Inflammatory macrophage treated with lipopolysaccharide for 1 hour (primary cell): Measurements from ENCODE around the gene COA5.
A peak's percentile ranks its signal among the peaks of the same experiment; 100 is the strongest.

Experiments used
- DNase-seq, 2 donors: peaks; one replicate each; pipeline ENCODE4 v3.0.0-alpha.2; 2020 to 2022

Gene COA5, protein sequence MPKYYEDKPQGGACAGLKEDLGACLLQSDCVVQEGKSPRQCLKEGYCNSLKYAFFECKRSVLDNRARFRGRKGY

DNA sequence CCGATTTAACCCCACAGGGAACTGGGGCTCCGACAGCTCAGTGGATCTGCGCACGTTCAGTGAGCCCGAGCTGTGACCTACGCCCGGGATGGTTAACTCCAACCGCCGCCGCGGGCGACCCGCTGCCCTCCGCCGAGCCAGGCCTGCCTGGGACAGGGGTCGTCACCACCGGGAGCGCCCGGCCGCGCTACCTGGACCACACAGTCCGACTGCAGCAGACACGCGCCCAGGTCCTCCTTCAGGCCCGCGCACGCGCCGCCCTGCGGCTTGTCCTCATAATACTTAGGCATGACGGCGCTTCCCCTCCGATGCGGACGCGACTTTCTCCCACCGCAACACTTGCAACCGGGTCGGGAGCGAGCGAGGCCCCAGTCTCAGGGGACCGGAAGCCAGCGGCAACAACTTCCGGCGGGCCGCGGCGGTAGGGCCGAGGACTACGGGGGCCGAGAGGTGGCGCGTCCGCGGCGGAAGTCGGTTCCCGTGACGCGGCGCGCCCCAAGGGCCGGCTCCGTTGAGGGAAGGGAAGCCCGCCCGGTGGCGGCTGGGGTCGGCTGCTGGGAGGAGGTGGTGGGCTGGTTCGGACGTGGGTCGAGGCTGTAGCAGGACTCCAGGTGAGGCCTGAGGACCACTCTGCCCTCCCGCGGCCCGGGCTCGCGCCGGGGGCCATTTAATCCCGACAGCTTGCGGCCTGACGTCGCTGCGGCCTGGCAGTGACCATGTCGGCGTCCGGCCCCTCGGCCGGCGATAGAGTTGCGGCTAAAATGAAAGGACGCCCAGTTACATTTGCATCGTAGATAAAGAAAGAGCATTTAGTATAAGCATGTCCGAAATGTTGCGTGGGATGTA, at the start of gene COA5, which contains the start of gene UNC50:
TSS of gene COA5 (minus strand) at position 397 of the 846 bp plus-strand sequence. CDS start at position 290, 107 bp downstream.
TSS of gene UNC50 (plus strand) at position 474 of the 846 bp plus-strand sequence. CDS start 1,171 bp downstream, outside the sequence.
- DNase-seq: peak; percentile 89 to 96

DNA sequence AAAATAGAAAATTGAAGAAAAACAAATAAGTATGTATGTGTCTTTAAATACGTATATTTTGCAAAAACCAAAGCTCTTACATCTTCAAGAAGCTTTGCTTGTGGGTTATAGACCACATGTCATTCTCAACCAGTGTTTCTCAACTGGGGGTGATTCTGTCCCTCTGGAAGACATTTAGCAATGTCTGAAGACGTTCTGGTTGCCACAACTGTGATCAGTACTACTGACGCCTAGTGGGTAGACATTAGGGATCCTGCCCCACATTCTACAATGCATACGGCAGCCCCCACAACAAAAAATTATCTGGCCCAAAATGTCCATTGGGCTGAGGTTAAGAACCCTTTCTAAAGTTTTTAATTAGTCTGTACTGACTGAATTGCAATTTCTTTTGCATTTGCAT, 48.5 kb upstream of the COA5 start:
- peak; percentile 56 to 81 for DNase-seq

DNA sequence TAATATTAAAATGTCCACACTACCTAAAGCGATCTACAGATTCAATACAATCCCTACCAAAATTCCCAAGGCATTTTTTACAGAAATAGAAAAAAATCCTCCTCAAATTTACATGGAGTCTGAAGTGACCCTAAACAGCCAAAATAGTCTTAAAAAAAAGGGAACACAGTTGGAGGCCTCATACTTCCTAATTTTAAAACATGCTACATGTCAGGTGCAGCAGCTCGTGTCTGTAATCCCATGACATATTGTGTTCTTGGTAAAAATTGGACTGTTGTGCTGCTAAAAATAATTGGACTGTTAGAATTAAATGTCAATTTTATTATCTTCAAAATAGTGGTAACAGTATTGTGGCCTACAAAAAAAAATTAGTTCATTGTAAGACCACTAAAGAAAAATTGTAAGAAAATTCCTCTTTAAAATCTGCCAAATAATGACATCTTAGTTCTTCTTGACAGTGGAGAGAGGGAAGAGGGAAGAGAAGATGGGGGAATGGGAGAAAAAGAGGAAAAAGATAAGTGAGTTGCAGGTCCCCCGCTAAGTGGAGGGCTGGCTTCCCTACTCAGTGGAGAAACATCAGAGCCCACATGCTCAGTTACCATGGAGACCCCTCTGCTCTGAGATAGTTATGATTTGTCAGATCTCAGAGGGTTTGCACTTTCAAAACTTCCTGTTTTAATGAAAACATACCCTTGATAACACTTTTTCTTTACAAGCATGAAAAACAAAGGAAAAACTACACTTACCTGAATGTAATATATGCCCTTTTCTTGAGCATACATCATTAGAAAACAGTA, 46.6 kb upstream of the COA5 start:
- peak; percentile 29 to 50 for DNase-seq

DNA sequence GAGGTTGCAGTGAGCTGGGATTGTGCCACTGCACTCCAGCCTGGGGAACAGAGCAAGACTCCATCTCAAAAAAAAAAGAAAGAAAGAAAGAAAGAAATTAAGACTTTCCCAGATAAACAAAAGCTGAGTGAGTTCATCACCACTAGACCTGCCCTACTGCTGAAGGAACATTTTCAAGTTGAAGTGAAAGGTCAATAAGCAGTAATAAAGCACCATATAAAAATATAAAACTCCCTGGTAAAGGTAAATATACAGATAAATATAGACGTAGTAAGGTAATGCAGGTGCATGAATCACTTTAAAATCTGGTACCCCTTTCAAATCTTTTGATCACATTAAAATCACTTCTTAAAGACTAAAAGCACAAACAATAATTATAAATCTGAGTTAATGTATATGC, 42.7 kb upstream of the COA5 start:
- DNase-seq: no peak

DNA sequence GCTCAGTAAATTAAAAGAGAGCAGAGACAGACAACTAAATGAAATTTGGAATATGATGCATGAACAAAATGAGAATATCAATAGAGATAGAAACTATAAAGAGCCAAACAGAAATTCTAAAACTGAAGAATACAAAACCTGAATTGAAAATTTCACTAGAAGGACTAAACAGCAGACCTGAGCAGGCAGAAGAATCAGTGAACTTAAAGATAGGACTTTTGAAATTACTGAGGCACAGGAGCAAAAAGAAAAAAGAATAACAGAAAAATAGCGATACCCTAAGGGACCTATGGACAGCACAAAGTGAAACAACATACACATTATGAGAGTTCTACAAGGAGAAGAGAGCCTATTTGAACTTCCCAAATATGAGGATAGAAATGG, 41.7 kb upstream of the COA5 start:
- no peak for DNase-seq

DNA sequence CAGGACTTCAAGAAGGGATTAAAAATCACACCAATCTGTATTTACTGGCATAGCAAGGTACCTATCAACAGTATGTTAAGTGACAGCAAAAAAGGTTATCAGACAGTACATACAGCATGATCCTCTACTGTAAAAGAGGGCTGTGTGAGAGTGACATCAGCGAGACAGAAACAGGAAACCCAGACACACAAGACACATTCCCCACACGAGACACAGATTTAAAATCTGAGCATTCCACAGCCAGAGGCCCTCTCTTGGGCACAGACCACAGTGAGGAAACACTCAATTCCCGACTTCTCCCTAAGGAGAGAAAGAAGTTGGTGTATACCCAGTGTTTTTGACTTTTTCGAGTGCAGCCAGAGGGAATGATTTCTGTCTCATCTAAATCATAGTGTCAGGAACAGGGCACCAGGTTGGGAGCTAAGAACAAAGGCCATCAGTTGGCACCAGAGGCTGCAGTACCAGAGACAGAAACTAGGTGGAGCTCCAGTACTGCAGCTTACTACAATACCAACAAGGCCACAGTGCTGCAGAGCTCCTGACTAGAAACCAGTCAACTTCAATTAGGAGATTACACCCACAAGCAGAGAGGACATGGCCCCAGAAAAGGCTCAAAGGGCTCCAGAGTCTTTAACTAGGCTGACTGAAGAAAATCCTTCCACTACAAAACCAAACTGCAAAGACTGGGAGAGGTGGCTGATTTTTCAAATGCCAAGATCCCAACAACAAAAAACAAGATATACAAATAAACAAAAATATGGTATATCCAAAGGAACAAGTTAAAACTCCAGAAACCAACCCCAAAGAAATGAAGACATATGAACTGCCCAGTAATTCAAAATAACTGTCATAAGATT, 41.1 kb upstream of the COA5 start:
- DNase-seq: peak; percentile 67 to 94

DNA sequence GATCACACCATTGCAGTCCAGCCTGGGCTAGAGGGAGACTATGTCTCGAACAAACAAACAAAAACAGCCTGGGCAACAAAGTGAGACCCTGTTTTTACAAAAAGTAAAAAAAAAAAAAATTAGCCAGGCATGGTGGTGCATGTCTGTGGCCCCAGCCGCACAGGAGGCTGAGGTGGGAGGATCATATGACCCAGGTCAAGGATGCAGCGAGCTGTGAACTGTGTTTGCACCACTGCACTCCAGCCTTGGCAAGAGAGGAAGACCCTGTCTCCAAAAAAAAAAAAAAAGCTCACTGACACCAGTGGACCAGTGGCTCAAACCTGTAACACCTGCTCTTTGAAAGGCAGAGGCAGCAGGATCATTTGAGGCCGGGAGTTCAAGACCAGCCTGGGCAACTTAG, 40.1 kb upstream of the COA5 start:
- no peak for DNase-seq

DNA sequence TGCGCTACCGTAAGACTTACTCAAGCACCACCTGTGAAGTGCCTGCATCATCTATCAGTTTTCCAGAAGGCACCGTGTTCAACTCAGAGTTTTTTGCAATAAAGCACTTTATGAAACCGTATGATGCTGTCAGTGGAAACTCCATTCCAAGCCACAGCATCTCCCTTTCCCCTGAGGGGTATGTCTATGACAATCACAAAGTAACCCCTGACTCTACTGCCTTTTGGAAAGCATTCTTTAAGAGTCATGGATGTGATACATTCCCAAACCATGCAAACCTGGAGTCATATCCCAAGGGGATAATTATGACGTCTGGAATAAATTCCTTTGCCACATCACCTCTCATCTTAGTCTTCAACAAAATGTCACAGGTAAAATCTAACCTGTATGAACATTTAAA, 39.3 kb upstream of the COA5 start:
- no peak for DNase-seq

DNA sequence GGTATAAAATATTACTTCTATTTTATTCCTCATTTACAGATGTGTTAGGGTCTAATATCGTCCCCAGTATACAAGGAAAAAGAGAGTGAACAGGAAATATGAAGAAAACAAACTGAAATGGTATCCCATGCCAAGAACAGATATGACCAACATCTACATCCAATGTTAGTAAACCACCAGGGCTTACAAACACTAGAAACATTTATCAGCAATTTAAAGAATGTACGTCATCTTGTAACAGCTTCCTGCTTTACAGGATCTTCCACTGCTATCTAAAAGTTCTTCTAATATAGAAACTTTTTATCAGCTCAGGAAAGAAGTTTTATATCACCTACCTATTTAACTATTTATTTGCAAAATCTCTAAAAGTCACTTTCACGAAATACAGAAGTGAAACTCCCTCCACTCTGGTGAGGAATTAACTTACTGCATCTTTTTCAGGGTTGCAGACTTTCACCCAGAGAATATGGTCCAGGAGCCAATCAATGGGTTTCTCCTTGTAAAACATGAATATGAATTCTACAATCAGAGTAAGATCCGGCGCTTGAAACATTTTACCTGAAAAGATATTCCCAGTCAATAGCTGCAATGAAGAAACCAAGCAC, 35.3 kb upstream of the COA5 start:
- no peak for DNase-seq

DNA sequence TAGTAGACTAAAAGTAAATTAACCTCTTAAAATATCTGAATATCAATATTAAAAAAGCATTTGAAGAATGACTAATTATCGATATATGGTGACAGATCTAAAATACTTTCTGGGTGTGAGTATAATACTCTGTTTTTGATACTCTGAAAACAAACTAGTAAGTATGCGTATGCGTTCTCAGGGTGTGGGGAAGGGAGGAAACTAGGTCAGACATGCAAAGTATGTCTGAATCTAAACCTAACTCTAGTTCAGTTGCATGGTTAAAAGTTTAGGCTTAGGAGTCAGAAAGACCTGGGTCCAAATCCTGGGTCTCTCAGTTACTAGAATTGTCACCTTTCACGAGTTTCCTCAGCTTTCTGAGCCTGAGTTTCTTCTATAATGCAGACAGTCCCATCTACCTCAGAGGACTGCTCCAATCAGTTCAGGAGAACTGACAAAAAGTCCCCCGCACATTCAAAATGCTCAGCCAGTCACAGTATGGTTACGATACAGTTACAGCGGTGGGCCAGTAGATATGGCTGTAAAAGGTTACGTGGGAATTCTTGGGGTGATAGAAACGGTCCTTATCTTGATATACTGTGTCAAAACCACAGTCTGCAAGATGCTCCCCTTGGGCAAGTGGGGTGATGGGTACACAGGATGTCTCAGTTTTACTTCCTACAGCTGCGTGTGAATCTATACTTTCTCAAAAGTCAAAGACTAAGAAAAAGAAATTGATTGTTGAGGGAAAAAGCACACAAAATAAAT, 29.3 kb upstream of the COA5 start:
- no peak for DNase-seq

DNA sequence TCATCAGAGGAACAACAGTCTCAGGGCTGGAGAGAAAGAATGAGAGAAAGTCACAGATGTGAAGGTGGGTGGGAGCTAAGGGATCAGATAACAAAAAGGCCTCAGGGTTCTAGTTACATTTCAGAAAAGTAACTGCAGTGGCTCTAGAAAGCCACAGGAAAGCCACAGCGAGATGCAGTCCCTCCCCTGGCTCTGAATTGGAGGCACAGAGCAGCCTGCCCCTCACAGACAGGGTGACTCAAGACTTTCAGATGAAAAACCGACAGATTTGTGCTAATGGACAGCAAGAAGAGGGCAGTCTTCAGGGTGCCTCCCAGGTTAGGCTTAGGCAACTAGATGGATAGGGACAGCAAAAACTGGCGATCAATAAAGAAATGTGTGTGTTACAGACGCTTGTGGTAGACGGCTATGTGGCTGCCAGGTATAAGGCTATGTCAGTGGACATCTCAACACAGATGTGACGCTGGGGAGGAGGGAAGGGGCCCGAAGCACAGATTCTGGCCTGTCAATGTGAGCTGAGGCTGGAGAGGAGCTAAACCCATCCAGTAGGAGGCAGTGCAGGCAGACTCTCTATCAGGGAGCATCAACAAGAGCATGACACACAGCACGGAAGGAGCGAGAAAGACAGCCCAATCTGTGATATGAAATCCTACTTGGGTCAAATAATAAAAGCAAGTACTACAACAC, 26.2 kb upstream of the COA5 start:
- no peak for DNase-seq

DNA sequence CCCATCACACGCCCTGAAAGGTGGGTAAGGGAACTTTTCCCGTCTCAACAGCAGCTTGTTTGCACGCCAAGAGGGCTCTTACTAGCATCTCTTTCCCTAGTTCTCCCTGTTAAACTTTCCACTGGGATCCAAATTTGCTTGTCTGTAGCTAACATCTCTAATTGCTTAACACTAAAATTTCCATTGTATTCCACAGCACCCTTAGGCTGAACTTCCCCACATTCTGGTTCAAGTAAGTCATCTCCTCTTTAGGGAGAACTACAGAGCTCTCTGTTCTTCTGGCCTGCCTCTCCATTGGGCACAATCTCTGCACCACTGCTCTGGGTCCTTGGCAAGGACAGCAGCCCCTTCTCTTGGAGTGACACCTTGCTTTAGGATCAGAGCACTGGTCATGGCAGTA, 24.0 kb upstream of the COA5 start:
- DNase-seq: no peak

DNA sequence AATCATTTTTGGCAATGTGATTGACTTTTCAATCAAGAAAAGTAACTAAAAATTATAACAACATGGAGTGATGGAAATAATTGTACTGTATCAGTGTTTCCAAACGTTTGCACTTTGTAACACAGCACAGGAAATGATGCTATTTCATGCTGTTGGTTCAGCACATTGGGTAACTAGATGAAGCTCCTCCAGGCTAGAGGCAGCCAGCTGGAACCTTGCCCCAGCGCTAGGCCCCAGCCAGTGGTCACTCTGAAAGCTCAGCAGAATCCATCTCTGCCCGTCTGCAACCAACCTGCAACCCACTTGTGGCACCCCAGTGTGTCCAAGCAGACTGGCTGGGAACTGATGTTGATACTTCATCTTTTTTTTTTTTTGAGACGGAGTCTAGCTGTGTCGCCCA, 15.3 kb upstream of the COA5 start:
- DNase-seq: no peak

DNA sequence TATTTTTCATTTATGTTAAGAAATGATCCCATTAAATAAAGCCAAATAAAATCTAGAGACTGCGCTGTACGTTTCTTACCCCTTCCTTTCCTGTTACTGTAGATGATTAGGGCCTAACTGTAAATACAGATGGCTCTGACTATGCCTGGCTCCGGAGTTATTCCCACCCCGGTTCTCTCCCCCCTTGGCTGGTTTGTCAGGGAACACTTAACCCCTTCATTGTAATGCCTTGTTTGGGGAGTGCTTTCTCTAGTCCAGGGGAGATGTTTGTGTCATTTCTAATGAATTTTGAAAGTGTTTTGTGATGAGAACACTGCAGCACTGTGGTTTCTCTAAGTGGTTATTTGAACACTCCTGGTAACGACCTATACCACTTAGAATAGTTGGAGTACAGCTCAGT, 8.8 kb upstream of the COA5 start:
- no peak for DNase-seq

DNA sequence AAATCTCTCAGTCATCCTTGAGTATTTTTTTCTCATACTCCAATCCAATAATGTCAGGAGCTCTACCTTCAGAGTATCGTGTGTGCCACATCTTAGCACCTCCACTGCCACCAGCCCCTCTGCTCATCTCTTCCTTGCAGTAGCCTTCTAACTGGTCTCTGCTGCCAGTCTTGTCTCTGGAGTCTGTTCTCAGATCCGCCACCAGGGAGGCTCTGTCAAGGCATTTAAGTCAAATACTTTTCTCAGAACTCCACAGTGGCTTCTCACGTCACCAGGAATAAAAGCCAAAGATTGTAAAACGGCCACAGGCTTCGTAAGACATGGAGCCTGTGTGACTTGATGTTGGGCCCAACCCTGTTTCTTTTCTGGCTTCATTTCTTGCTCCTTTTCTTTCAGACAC, 7.2 kb upstream of the COA5 start:
- DNase-seq: no peak

DNA sequence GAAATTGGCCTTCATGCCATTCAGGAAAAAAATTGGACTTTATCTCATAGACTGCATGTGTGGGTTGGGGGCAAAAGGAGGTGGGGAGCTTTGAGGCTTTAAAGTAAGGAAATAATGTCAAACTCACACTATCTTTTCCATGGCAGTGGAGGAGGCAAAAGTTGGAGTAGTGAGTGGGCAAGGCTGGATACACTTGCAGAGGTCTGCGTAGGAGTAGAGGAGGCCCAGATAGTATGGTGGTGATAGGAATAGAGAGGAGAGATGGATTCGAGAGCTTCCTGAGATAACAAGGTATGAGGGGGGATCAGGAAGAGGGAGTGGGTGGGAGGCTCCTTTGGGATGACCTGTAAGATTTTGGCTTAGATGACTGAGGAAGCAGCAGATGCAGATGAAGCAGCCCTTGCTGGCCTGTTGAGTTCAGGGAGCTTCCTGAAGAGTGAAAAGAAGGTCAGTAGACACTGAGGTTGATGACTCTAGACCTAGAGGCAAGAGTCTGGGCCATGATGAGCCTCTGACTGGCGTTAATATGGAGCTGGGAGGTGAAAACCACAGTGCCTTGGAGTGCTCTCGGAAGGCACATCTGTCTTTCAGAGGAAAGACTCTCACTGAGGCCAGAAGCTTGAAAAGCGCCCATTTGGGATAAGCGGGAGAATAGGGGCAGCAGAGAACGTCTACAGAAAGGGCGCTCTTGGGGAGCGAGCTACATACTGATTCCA, 5.9 kb upstream of the COA5 start:
- no peak for DNase-seq

DNA sequence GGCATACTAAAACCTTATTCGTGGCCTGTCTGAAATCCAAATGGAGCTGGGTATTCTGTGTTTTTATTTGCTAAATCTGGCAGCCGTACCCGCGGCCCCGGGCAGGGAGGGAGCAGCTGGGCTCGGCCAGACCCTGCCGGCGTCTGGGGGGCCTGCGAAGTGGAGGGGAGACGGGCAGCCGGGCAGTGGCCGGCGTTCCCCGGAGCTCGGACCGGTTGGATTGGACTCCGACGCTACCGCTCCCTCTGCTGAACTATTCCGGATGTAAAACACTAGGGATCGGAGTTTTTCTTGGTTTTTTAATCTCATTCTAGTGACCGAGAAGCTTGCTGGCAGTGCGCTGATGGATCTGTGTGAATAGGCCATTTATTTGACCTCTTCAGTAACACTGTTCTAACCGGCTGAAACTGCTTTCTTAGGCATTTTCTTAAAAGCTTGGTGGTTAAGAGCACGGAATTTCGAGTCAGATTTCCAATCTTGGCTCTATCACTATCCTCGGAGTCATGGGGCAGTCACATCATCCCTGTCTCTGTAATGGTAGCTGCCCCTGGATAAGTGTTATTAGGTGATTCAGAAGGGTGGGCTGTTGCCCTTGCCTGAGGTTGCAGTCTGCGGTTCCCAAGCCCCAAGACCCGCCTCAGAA, 771 bp upstream of the COA5 start:
- DNase-seq: peak; percentile 17 to 31

DNA sequence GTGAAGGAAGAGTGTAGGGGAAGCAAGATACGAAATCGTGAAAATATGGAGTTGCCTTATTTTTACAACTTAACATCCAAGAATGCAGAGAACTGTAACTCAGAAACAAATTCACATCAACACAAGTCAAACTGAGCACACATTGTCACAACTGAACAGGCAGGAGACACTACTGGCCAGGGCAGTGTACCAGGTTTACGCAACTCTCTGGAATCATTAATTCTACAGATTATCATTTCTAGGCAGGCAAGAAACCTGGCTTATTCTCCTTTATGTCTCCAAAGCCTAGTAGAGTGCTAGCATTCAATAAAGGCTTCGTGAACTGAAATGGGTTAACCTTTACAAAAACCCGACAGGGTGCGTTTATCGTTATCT, 584 bp downstream of the COA5 start:
- DNase-seq: peak in 1 of 2 donors; percentile 2

DNA sequence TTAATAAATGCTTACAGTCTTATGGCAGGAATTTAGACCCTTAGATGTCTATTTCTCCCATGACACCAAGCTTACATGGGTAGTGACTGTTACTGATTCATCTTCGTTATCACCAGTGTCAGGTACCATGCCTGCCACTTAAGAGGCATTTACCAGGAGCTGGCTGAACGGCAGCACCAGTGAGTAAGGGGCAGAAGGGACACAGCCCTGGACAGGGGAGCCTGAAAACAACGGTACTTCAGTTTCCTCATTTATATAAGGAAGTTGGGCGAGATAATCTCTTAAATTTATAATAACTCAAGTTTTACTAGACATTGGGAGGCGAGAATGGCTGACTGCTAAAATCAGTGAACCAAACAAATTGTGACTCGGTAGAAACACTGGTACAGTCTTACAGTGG, 1.2 kb downstream of the COA5 start:
- DNase-seq: peak in 1 of 2 donors; percentile 7

DNA sequence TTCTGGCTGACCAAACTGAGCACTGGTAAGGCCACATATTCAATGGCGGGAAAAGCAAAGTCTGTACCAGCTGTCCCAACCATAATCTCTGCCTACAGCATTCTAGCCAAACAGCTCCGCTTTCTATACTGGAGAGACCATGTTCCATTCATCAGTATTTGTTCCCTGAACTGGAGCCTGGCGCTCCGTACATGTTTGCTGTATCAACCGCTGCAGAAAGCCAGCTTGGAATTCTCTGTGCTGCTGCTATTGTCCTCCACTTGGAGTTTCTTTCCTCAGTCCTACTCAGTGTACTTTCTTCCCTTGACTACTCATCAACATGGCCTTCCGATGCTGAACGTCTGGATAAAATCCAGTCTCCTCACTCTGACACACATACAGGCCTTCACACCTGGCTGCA, 1.9 kb downstream of the COA5 start:
- DNase-seq: no peak
